SK-N-SH treated with all-trans-retinoic acid at 6 μM for 48 hours (cell line): ENCODE results near the gene ACMSD.

ENCODE experiments used
- ATAC-seq: fragments of 200-7000 bp; cut with Tn5 transposase; 3 replicates; pipeline ENCODE4 v1.9.1; 2020; ENCODE audit warnings: mild to moderate bottlenecking, moderate library complexity
- ARNTL ChIP-seq: fragments of 450-650 bp; formaldehyde crosslinking; IDR thresholded peaks from 2 replicates; pipeline ENCODE4 v1.5.0; 2020; ENCODE audit warnings: low read depth, mild to moderate bottlenecking, moderate library complexity, borderline replicate concordance
- BACH2 ChIP-seq: fragments of 250-450 bp; sonication (Bioruptor Pico); IDR thresholded peaks from 2 replicates; pipeline ENCODE4 v1.9.0; 2021; ENCODE audit warnings: mild to moderate bottlenecking, borderline replicate concordance
- CSDC2 ChIP-seq: fragments of 250-450 bp; sonication (Bioruptor Pico); IDR thresholded peaks from 2 replicates; pipeline ENCODE4 v1.5.0; 2020; ENCODE audit warnings: mild to moderate bottlenecking, moderate library complexity
- ESRRG ChIP-seq: fragments of 250-450 bp; sonication (Bioruptor Pico); IDR thresholded peaks from 2 replicates; pipeline ENCODE4 v1.6.1; 2021; ENCODE audit warnings: mild to moderate bottlenecking
- GLIS3 ChIP-seq: fragments of 250-450 bp; sonication (Bioruptor Pico); IDR thresholded peaks from 2 replicates; pipeline ENCODE4 v1.5.0; 2020; ENCODE audit warnings: mild to moderate bottlenecking, moderate library complexity
- ISL1 ChIP-seq: fragments of 250-450 bp; sonication (Bioruptor Pico); IDR thresholded peaks from 2 replicates; pipeline ENCODE4 v2.1.2; 2022; ENCODE audit warnings: mild to moderate bottlenecking, moderate library complexity
- OSR1 ChIP-seq: fragments of 250-450 bp; sonication (Bioruptor Pico); IDR thresholded peaks from 2 replicates; pipeline ENCODE4 v1.8.0; 2022; ENCODE audit warnings: moderate library complexity, mild to moderate bottlenecking, inconsistent platforms
- SNAI2 ChIP-seq: fragments of 250-450 bp; sonication (Bioruptor Pico); IDR thresholded peaks from 2 replicates; pipeline ENCODE4 v1.5.0; 2020; ENCODE audit warnings: mild to moderate bottlenecking, moderate library complexity
- TCF4 ChIP-seq: fragments of 250-450 bp; sonication (Bioruptor Pico); IDR thresholded peaks from 2 replicates; pipeline ENCODE4 v1.8.0; 2021; ENCODE audit warnings: mild to moderate bottlenecking, moderate library complexity, borderline replicate concordance
- ZC3H10 ChIP-seq: fragments of 250-450 bp; sonication (Bioruptor Pico); IDR thresholded peaks from 2 replicates; pipeline ENCODE4 v1.5.1; 2021; ENCODE audit warnings: mild to moderate bottlenecking, moderate library complexity
- ZFP3 ChIP-seq: fragments of 250-450 bp; sonication (Bioruptor Pico); IDR thresholded peaks from 2 replicates; pipeline ENCODE4 v1.5.0; 2020; ENCODE audit warnings: mild to moderate bottlenecking, moderate library complexity
- ZFP30 ChIP-seq: fragments of 450-650 bp; formaldehyde crosslinking; IDR thresholded peaks from 2 replicates; pipeline ENCODE4 v1.5.0; 2022; ENCODE audit warnings: mild to moderate bottlenecking, moderate library complexity
- ZNF565 ChIP-seq: fragments of 450-650 bp; formaldehyde crosslinking; conservative IDR thresholded peaks from 2 replicates; pipeline ENCODE4 v1.5.0; 2020; ENCODE audit warnings: low read depth, mild to moderate bottlenecking, moderate library complexity
- ZNF70 ChIP-seq: fragments of 450-650 bp; formaldehyde crosslinking; IDR thresholded peaks from 2 replicates; pipeline ENCODE4 v1.5.0; 2020; ENCODE audit warnings: mild to moderate bottlenecking, moderate library complexity
- ZNF8 ChIP-seq: fragments of 450-650 bp; formaldehyde crosslinking; IDR thresholded peaks from 2 replicates; pipeline ENCODE4 v1.5.0; 2020; ENCODE audit warnings: mild to moderate bottlenecking, moderate library complexity
- TF ChIP-seq, protein P1 (sequence below): fragments of 250-450 bp; sonication (Bioruptor Pico); IDR thresholded peaks from 2 replicates; pipeline ENCODE4 v1.8.0; 2021; ENCODE audit warnings: low read depth, mild to moderate bottlenecking, moderate library complexity, borderline replicate concordance
- TF ChIP-seq, protein P2 (sequence below): fragments of 250-450 bp; sonication (Bioruptor Pico); IDR thresholded peaks from 2 replicates; pipeline ENCODE4 v1.5.1; 2021; ENCODE audit warnings: mild to moderate bottlenecking, moderate library complexity
- TF ChIP-seq, protein P3 (sequence below): fragments of 250-450 bp; sonication (Bioruptor Pico); IDR thresholded peaks from 2 replicates; pipeline ENCODE4 v1.5.1; 2020; ENCODE audit warnings: low read depth, mild to moderate bottlenecking, moderate library complexity
- TF ChIP-seq, protein P4 (sequence below): fragments of 250-450 bp; sonication (Bioruptor Pico); IDR thresholded peaks from 2 replicates; pipeline ENCODE4 v1.5.0; 2020; ENCODE audit warnings: mild to moderate bottlenecking, moderate library complexity

The ACMSD gene

DNA sequence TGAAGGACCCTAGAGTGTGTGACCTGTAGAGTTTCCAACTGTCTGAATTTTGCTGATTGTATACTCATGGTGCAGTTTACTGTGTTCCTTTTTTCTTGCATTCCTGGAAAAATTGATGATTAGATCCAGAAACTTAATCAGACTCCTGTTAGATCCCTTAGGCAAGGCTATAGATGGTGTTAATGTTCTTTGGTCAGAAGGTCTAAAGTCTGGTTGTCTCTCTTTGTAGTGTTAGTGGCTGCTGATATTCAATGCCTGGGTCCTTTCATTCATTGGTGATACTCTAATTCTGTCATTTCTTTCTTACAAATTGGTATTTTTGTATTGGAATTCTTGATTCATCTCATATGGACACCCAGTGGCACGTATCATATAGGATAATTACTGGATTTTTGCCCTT is 86.5 kb downstream of the ACMSD start (continued):
- TF ChIP-seq, protein P1, sequence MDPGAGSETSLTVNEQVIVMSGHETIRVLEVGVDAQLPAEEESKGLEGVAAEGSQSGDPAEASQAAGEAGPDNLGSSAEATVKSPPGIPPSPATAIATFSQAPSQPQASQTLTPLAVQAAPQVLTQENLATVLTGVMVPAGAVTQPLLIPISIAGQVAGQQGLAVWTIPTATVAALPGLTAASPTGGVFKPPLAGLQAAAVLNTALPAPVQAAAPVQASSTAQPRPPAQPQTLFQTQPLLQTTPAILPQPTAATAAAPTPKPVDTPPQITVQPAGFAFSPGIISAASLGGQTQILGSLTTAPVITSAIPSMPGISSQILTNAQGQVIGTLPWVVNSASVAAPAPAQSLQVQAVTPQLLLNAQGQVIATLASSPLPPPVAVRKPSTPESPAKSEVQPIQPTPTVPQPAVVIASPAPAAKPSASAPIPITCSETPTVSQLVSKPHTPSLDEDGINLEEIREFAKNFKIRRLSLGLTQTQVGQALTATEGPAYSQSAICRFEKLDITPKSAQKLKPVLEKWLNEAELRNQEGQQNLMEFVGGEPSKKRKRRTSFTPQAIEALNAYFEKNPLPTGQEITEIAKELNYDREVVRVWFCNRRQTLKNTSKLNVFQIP (CRISPR knock-in tag), result no peak
- no peak for TF ChIP-seq ESRRG (CRISPR knock-in tag)
- TF ChIP-seq ZC3H10, result no peak
- no peak for TF ChIP-seq ZNF8 (CRISPR knock-in tag)
- TF ChIP-seq OSR1 (CRISPR knock-in tag), result no peak
- no peak for TF ChIP-seq BACH2 (CRISPR knock-in tag)
- TF ChIP-seq ZFP3, result no peak
- no peak for TF ChIP-seq ARNTL
- TF ChIP-seq ZNF565, result no peak

DNA sequence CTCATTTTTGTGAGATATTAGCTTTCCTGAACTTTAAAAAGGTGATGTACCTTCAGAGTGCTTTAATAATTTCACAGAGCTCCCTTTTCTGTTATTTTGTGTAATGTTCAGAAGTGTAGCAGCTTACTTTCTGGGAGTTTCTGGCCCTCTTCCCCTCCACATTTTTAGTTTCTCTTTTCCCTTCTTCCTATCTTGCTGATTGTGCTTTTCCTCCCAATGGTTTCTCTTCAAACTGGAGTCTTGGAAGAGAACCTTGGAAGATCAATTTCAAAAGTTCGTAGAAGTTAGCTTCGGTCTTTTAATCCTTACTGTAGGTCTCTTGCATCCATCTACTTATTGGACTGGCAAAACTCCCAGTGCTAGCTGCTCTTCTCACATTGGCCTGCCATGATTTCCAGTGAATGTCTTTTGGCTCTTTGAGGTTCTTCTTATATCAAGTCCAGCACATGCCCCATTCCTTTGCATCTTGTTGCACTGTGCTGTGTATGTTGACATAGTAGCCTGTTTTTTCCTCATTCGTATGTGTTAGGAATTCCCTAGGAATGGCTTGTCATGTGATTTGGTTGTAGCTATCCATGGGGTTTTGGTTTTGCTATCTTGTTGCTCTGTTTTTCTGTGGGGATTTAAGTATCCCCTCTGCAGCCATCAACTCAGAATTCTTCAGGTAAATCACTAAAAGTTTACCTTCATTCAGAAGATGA is 88.0 kb downstream of the ACMSD start:
- peak; percentile 39; the same call in 1 of the 3 replicates for ATAC-seq
- TF ChIP-seq ZNF8 (CRISPR knock-in tag) (no peak), OSR1 (CRISPR knock-in tag) (no peak), GLIS3 (no peak), ZNF70 (CRISPR knock-in tag) (no peak), ARNTL (no peak)
- TF ChIP-seq, protein P2, sequence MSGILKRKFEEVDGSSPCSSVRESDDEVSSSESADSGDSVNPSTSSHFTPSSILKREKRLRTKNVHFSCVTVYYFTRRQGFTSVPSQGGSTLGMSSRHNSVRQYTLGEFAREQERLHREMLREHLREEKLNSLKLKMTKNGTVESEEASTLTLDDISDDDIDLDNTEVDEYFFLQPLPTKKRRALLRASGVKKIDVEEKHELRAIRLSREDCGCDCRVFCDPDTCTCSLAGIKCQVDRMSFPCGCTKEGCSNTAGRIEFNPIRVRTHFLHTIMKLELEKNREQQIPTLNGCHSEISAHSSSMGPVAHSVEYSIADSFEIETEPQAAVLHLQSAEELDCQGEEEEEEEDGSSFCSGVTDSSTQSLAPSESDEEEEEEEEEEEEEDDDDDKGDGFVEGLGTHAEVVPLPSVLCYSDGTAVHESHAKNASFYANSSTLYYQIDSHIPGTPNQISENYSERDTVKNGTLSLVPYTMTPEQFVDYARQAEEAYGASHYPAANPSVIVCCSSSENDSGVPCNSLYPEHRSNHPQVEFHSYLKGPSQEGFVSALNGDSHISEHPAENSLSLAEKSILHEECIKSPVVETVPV (CRISPR knock-in tag), result no peak

DNA sequence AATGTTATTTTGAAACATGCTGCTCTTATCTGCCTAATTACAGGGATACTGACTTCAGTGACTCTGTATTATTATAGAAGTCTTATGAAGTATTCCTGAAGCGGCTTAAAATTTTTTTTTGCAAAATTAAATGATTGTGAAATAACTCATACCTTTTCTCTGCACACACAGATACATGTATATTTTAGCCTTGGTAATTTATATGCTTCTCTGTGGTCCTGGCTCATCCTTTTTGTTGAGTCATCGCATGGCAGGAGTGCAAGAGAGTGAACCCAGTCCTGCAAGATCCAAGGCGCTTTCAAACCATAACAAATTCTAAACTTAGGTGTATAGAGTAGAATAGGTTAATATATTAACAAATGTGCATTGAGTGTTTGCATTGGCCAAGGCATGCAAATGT is 88.8 kb downstream of the ACMSD start:
- peak; percentile 80 for ATAC-seq
- TF ChIP-seq ZC3H10, result no peak
- no peak for TF ChIP-seq OSR1 (CRISPR knock-in tag)
- TF ChIP-seq ISL1 (CRISPR knock-in tag), result no peak; the same call in 1 of the 2 replicates
- TF ChIP-seq, protein P3, sequence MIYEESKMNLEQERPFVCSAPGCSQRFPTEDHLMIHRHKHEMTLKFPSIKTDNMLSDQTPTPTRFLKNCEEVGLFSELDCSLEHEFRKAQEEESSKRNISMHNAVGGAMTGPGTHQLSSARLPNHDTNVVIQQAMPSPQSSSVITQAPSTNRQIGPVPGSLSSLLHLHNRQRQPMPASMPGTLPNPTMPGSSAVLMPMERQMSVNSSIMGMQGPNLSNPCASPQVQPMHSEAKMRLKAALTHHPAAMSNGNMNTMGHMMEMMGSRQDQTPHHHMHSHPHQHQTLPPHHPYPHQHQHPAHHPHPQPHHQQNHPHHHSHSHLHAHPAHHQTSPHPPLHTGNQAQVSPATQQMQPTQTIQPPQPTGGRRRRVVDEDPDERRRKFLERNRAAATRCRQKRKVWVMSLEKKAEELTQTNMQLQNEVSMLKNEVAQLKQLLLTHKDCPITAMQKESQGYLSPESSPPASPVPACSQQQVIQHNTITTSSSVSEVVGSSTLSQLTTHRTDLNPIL (CRISPR knock-in tag), result no peak
- no peak for TF ChIP-seq CSDC2 (CRISPR knock-in tag)

DNA sequence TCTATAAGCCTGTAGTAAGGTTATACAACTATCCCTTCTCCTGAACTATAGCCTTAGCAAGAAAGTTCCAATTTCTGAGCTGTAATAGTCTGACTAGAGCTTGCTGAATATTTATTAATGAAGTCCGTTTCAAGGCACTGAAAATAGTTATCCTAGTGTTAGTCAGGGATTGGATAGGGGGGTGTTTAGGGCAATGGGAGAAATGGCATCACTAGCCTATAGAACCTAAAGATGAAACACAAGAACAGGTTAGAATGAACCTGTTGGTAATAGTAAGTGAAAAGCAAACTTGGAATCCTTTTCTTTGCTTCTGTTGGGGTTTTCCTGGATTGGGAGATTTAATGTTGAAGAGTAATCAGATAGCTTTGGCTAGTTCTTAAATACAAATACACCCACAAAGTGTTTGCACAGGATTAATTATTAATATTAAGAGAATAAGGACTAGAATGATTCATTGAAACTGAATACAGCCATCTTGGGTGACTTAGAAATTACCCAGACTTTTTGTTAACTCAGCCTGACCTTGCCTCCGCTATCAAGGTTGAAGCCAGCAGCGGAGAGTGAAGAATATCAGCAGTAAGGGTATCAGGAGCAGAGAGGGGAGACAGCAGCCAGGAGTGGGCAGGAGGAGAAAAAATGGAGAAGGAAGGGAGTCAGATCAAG is 94.6 kb downstream of the ACMSD start:
- no peak for TF ChIP-seq OSR1 (CRISPR knock-in tag)
- no peak for TF ChIP-seq ZNF565
- TF ChIP-seq, protein P1 (CRISPR knock-in tag), result no peak
- TF ChIP-seq, protein P4, sequence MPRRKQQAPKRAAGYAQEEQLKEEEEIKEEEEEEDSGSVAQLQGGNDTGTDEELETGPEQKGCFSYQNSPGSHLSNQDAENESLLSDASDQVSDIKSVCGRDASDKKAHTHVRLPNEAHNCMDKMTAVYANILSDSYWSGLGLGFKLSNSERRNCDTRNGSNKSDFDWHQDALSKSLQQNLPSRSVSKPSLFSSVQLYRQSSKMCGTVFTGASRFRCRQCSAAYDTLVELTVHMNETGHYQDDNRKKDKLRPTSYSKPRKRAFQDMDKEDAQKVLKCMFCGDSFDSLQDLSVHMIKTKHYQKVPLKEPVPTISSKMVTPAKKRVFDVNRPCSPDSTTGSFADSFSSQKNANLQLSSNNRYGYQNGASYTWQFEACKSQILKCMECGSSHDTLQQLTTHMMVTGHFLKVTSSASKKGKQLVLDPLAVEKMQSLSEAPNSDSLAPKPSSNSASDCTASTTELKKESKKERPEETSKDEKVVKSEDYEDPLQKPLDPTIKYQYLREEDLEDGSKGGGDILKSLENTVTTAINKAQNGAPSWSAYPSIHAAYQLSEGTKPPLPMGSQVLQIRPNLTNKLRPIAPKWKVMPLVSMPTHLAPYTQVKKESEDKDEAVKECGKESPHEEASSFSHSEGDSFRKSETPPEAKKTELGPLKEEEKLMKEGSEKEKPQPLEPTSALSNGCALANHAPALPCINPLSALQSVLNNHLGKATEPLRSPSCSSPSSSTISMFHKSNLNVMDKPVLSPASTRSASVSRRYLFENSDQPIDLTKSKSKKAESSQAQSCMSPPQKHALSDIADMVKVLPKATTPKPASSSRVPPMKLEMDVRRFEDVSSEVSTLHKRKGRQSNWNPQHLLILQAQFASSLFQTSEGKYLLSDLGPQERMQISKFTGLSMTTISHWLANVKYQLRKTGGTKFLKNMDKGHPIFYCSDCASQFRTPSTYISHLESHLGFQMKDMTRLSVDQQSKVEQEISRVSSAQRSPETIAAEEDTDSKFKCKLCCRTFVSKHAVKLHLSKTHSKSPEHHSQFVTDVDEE (CRISPR knock-in tag), result no peak
- no peak for TF ChIP-seq ZFP30 (CRISPR knock-in tag)
- TF ChIP-seq ARNTL, result no peak
- no peak for TF ChIP-seq SNAI2 (CRISPR knock-in tag)
- no peak for TF ChIP-seq TCF4 (CRISPR knock-in tag)
- TF ChIP-seq, all 23 proteins: peak for 0
- ATAC-seq, result no peak
